DOHH2 (cell line): ENCODE measurements around the gene ACE.

Source experiments
- EZH2phosphoT487 ChIP-seq: fragments of 200-600 bp; sonication (generic); IDR thresholded peaks from 2 replicates; pipeline ENCODE4 v1.6.1; 2017; ENCODE audit warnings: borderline replicate concordance, mild to moderate bottlenecking, antibody characterized with exemption, low read length, moderate library complexity, mixed read lengths
- TF ChIP-seq, protein P1 (sequence below): fragments of 200-600 bp; sonication (generic); IDR thresholded peaks from one replicate; pipeline ENCODE4 v1.5.1; 2014; ENCODE audit warnings: antibody characterized with exemption, mild to moderate bottlenecking, low read depth, low read length; ENCODE audit not compliant: poor library complexity, severe bottlenecking

GRCh38 chr17:63512388-63512787, 35.5 kb downstream of the ACE start:
- TF ChIP-seq, protein P1, sequence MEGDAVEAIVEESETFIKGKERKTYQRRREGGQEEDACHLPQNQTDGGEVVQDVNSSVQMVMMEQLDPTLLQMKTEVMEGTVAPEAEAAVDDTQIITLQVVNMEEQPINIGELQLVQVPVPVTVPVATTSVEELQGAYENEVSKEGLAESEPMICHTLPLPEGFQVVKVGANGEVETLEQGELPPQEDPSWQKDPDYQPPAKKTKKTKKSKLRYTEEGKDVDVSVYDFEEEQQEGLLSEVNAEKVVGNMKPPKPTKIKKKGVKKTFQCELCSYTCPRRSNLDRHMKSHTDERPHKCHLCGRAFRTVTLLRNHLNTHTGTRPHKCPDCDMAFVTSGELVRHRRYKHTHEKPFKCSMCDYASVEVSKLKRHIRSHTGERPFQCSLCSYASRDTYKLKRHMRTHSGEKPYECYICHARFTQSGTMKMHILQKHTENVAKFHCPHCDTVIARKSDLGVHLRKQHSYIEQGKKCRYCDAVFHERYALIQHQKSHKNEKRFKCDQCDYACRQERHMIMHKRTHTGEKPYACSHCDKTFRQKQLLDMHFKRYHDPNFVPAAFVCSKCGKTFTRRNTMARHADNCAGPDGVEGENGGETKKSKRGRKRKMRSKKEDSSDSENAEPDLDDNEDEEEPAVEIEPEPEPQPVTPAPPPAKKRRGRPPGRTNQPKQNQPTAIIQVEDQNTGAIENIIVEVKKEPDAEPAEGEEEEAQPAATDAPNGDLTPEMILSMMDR: no peak
- TF ChIP-seq EZH2phosphoT487: no peak
